ENCODE results near the gene TNS1.

Gene TNS1

GRCh38 chr2:217941886-217942728 lies 60.7 kb downstream of the TNS1 start:
- DNase-seq = no peak

GRCh38 chr2:217941339-217941738 lies 61.5 kb downstream of the TNS1 start:
- no peak for DNase-seq

DNA sequence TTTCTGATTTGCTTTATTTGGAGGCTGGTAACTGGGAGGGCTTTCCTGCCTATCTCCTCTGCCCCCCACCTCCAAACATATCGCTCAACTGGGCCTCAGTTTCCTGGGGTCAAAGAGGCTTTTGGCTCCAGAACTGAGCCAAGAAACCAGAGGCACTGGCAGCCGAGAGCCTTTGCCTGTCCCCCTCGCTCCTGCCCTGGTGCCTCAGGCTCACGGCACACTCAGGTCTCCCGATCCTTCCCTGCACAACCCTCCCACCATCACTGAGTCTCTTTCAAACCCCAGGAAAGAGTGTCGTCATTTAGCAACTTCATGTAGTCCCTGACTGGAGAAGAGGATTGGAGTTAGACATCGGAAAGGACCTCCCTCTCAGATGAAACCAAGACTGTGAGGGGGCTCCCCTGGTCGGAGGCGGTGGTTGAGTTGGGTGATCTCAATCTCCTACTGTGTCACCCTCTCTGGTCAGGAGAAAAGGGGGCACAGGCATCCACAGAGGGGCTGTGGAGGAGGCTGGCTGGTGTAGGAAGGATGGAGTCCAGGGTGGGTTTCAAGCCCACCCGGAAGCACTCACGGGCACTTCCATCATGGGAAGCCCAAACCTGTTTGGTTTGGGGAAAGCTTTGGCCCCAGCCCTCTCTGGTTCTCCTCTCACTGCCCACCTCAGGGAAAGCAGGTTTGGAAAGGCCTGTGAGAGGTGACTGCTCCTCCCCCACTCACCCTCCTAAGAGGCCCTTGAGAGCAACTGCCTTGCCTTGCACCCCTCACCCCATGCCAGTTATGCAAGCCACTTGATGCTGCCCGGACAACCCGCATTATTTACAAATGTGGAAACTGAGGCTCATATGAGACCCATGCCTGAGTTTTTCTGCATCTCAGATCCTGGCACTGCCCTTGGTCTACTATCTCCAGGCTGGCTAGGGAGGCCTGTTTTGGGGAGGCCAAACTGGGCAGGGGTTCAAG lies 62.3 kb downstream of the TNS1 start:
- DNase-seq = no peak

- no peak for DNase-seq
Observed at GRCh38 chr2:217939629-217940245, 63.1 kb downstream of the TNS1 start.

- DNase-seq = no peak
Observed at GRCh38 chr2:217939220-217939619, 63.6 kb downstream of the TNS1 start.

GRCh38 chr2:217938036-217938435 lies 64.8 kb downstream of the TNS1 start:
- no peak for DNase-seq

- no peak for DNase-seq
Observed at GRCh38 chr2:217937446-217937845, 65.3 kb downstream of the TNS1 start.

DNA sequence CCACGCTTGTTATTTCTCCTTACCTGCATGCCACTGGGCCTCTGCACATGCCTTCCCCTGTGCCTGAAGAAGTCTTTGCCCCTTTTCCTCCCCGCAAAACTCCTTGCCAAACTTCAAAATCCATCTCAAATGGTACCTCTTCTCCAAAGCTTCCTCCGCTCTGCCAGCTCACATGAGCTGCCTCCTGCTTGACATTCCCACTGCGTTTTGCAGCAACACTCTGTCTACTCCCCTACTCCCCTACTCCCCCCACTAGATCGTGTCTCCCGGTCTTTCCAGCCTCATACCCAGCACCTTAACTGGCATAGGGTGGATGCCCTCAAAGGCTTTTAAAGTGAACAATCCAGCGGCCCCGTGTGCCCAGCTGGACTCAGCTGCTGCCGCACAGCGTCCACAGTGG lies 65.8 kb downstream of the TNS1 start:
- DNase-seq = no peak

DNA sequence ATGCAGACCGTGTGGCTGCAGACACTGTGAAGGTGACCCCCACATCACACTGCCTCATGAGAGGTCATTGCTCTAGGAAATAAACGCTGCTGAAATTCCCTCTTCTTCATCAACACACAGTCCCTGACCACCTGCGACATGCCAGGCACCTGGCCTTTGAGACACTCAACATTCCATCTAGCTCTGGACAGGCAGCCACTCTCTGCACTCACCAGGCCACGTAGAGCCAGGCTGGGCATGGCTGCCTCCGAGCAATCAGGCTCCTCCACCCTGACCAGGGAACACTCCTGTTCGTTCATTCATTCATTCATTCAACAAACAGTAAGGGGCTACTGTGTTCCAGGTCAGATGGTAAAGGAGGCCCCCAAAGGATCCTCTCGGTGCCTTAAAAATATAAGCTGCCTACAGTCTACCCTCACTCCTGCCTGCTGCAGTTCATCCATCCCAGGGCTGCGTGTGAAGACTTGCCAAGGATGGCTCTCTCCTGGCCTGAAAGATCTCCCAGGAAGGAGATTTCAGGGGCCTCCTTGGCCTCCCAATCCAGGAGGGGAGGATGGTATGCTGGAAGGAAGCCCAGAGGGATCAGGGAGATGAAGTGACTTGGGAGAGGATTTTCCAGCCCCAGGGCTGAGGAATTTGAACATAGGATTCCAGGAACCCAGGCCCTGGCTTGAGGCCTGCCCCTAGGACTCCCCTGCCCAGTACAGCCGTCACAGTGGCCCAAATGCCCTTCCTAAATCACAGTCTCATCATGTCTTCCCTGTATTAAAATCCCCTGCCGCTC lies 66.7 kb downstream of the TNS1 start:
- DNase-seq = no peak

- DNase-seq = no peak
Observed at GRCh38 chr2:217935235-217935879, 67.4 kb downstream of the TNS1 start.

- peak; percentile 4 for DNase-seq
Observed at GRCh38 chr2:217934321-217935131, 68.3 kb downstream of the TNS1 start.

DNA sequence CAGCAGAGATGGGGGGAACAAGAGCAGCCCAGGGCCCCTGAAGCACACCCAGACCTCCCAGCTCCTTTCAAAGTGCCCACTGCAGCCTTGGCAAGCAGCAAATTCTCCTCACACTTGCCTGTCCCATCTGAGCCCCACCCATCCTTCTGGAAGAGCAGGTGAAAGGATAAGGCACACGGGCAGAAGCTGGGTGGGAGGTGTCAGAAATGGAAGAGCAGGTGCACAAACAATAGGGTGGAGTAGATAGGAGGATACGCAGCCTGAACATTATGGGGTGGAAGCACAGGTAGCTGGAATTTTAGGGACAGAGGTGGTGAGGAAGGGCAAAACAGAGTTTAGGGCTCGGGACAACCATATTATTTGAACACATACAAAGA lies 69.2 kb downstream of the TNS1 start:
- DNase-seq = no peak

GRCh38 chr2:217932803-217933616 lies 69.8 kb downstream of the TNS1 start:
- DNase-seq = no peak

DNA sequence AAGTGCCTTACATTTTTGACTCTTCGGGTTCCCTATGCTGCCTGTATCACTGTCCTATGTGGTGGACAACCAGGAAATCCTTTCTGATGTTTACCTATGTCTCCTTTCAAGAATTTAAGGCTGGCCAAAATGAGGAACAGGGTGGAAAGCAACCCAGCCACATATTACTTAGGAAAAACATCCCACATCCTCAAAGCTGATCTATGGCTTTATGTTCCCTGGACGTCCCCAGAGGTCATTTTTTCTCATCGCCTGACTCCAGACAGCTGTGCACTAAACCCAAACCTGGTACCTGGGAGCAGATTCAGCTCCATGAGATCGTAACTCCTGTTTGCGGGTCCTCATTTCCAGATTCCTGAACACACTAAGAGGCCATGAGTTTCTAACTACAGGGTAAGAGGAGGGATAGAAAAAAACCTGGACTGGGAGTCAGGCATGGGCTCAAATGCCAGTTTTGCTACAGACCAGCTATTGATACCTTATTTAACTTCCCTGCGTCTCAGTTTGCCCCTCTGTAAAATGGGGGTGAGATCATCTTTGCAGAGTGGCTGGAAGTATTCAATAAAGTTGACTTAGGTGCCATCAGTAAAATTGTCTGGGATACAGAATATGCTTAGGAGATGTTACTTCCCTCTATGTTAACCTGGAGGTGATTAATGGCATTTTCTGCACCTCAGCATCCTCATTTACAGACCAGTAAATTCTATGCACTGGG lies 70.8 kb downstream of the TNS1 start:
- DNase-seq = no peak

DNA sequence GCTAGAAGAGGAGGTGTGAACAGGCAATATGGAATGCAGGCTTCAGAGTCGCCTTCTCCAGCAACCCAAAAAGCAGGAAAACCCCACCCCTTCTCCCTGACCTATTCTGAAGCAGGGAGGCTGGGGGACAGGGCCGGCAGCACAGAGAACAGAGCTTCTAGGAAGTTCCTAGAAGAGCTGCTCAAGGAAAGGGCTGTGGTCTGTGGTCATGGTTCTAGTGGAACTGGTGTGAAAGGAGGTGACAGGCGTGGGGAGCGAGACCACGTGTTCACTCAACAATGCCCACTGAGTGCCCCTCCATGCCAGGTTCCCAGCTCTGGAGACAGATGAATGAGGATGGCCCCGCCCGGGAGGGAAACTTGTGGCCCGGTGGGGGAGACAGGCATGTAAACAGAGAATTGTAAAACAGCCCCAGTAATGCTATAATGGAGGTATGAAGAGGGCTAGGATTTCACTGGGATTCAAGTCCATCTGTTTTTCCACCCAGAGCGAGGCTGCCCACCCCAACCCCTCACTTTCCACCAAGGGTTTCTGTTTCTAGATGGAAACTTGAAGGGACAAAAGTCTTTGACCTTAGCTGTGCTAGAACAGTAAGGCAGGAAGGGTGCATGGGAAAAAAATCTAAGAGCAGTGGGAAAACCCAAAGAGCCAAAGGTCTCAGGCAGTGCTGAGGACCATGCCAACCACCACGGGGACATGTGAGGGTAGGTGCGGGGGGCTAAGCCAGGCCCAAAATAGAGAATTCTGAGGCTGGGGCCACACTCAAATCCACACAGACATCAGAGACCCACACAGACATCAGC lies 71.8 kb downstream of the TNS1 start:
- DNase-seq = no peak

DNA sequence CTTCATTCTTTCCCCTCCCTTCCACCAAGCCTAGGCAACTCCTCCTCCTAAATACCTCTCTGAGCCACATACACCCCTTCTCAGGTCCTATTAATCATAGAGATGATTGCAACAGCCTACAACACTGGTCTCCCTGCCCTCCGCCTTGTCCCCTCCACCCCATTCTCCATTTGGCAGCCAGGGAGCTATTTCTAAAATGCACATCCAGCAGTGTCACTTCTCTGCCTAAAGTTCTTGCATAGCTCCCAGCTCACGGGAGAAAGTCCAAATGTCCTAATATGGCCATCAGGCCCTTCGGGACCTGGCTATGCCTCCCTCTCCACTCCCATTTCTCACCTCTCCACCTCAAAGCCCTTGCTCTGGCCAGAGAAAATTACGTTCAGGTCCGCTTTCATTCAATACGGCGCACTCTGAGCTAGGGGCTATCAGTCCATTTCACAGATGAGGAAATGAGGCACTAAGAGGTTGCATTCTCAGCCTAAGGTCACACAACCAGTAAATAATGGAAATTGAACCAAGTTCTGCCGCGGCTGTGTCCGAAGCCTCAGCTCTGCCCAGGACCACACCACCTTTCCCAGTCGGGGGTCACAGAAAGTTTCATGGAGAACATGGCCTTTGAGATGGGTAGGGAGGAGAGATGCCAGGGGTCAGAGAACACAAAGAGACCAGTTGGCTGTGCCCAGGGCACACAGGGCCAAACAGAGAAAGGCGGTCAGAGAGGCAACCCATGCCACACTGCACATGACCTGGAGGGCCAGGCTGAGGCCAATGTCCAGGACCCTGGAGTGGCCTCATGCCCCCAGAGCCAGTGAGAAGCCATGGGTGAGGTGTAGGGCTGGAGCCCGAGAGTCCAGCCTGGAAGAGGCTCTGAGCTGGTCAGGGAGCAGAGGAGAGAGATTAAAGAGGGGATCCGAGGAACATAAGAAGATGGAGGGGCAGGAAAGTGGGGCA lies 72.8 kb downstream of the TNS1 start:
- DNase-seq = no peak

DNA sequence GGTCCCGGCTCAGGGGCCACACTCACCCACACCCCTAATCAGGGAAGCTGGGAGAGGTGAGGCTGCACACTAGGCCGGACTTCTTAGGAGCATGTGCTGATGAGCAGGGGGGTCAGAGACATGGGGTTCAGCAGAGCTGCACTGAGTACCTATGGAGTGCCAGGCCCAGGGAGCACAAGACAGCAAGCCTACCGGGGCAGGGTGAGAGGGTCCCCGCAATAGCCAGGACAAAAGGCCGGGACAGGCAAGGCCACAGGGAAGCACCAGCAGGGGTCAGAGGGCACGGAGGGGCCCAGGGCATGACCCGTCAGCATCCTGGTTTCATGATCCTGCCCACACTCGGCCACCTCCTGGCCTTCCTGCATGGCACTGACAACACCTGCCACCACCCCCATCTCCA lies 73.5 kb downstream of the TNS1 start:
- DNase-seq = no peak

All from CD4-positive, alpha-beta T cell treated with Interleukin-10 for 1 hour (primary cell).